ENCODE measurements around the gene LRRC31. TPM values are rescaled to one million over a fixed set of nuclear protein-coding genes. Genes with fewer than 3 reads are reported as not detected.

The LRRC31 gene
- polyA plus RNA-seq, 2 donors: not detected

DNA sequence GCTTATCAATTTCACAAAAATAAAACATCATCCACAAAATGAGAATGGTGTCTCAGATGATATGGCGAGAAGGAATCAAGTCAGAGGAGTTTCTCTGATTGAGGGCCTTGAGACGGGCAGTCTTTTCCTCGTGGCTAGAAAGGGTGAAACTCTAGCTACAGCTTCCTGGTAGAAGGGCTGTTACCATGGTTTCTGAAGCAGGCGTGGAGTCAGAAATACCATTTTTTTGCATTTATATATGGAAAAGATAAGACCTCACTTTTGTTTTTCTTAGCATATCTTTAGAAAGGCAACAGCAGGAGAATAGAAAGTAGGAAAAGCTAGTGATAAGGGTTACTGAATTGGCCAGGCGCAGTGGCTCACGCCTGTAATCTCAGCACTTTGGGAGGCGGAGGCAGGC lies 24.4 kb upstream of the LRRC31 start:
- WGBS, 2 donors: 68 to 69% methylated on average over 7 of the region's 7 CpGs
- H3K9me3 ChIP-seq (ENCODE audit: control insufficient read depth in 2 of 2, insufficient read depth in 1 of 2, low read depth in 1 of 2, low read length in 1 of 2): no peaks in the 10 kb centered on the region
- H3K27me3 ChIP-seq (ENCODE audit: control insufficient read depth in 1 of 2, insufficient read depth in 2 of 2, low read length in 2 of 2): no peaks in the 10 kb centered on the region
- no peaks in the 10 kb centered on the region for H3K36me3 ChIP-seq (ENCODE audit: control insufficient read depth in 2 of 2, insufficient read depth in 2 of 2, low read length in 1 of 2)
- no peak overlapping the region for H3K4me3 ChIP-seq (ENCODE audit: low read depth in 1 of 2, low read length in 2 of 2)
- H3K4me1 ChIP-seq (ENCODE audit: control insufficient read depth in 2 of 2, insufficient read depth in 2 of 2, low read length in 1 of 2): no peaks in the 10 kb centered on the region
- no peak overlapping the region for H3K27ac ChIP-seq (ENCODE audit: low read depth in 2 of 2, low read length in 1 of 2)

- Histone ChIP-seq H3K4me1 (ENCODE audit: control insufficient read depth in 2 of 2, insufficient read depth in 2 of 2, low read length in 1 of 2) (no peaks in the 10 kb centered on the region), H3K4me3 (ENCODE audit: low read depth in 1 of 2, low read length in 2 of 2) (no peak overlapping the region), H3K9me3 (ENCODE audit: control insufficient read depth in 2 of 2, insufficient read depth in 1 of 2, low read depth in 1 of 2, low read length in 1 of 2) (no peaks in the 10 kb centered on the region), H3K27me3 (ENCODE audit: control insufficient read depth in 1 of 2, insufficient read depth in 2 of 2, low read length in 2 of 2) (no peaks in the 10 kb centered on the region), H3K27ac (ENCODE audit: low read depth in 2 of 2, low read length in 1 of 2) (no peak overlapping the region), H3K36me3 (ENCODE audit: control insufficient read depth in 2 of 2, insufficient read depth in 2 of 2, low read length in 1 of 2) (no peaks in the 10 kb centered on the region)
- WGBS, 2 donors: 86 to 89% methylated on average over 7 of the region's 7 CpGs
Measured at GRCh38 chr3:169891886-169892285, 22.2 kb upstream of the LRRC31 start.

- WGBS, 2 donors: 27 to 42% methylated on average over 5 of the region's 5 CpGs
- no peak overlapping the region for H3K27ac ChIP-seq (ENCODE audit: low read depth in 2 of 2, low read length in 1 of 2)
- H3K4me3 ChIP-seq (ENCODE audit: low read depth in 1 of 2, low read length in 2 of 2): no peak overlapping the region
Measured at GRCh38 chr3:169886671-169887070, 16.9 kb upstream of the LRRC31 start.

DNA sequence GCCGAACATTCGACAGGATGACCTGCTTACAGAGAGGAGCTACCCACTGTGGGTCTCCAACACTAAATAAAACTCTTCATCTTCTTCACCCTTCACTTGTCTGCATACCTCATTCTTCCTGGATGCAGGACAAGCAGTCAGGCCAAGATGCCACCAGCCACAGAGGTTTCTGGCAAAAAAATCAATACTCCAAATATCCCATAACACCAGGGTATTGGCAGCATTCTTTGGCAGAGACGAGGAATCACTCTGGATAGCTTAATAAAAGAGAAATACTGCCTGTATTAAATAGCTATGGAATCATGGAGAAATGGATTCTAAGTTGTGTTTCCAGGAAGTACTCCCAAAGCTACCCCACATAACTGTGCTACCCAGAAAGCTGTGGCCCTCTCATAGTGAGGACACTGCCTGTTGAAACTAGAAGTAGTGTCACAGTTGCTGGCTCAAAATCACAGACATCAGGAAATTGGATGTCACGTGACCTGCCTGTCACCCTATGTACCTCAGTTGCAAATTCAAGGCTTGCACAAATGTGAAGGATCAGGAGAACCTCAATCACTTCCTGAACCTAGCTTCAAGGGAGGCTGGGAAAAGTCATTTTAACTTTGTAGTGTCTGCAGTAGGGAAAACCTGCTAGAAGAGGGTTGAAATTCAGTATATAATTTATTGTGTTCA lies 11.0 kb upstream of the LRRC31 start:
- H3K4me3 ChIP-seq (ENCODE audit: low read depth in 1 of 2, low read length in 2 of 2): no peak overlapping the region
- H3K36me3 ChIP-seq (ENCODE audit: control insufficient read depth in 2 of 2, insufficient read depth in 2 of 2, low read length in 1 of 2): no peaks in the 10 kb centered on the region
- no peaks in the 10 kb centered on the region for H3K27me3 ChIP-seq (ENCODE audit: control insufficient read depth in 1 of 2, insufficient read depth in 2 of 2, low read length in 2 of 2)
- no peaks in the 10 kb centered on the region for H3K4me1 ChIP-seq (ENCODE audit: control insufficient read depth in 2 of 2, insufficient read depth in 2 of 2, low read length in 1 of 2)
- WGBS, 2 donors: 77 to 81% methylated on average over 4 of the region's 4 CpGs
- no peaks in the 10 kb centered on the region for H3K9me3 ChIP-seq (ENCODE audit: control insufficient read depth in 2 of 2, insufficient read depth in 1 of 2, low read depth in 1 of 2, low read length in 1 of 2)
- H3K27ac ChIP-seq (ENCODE audit: low read depth in 2 of 2, low read length in 1 of 2): no peak overlapping the region

More at GRCh38 chr3:169886671-169887070, 16.9 kb upstream of the LRRC31 start:
- Histone ChIP-seq H3K27me3 (ENCODE audit: control insufficient read depth in 1 of 2, insufficient read depth in 2 of 2, low read length in 2 of 2) (no peaks in the 10 kb centered on the region), H3K36me3 (ENCODE audit: control insufficient read depth in 2 of 2, insufficient read depth in 2 of 2, low read length in 1 of 2) (no peaks in the 10 kb centered on the region), H3K4me1 (ENCODE audit: control insufficient read depth in 2 of 2, insufficient read depth in 2 of 2, low read length in 1 of 2) (no peaks in the 10 kb centered on the region), H3K9me3 (ENCODE audit: control insufficient read depth in 2 of 2, insufficient read depth in 1 of 2, low read depth in 1 of 2, low read length in 1 of 2) (no peaks in the 10 kb centered on the region)

GRCh38 chr3:169879845-169880575 lies 10.3 kb upstream of the LRRC31 start:
- 63 to 69% methylated on average over 3 of the region's 3 CpGs for WGBS, 2 donors
- Histone ChIP-seq H3K9me3 (ENCODE audit: control insufficient read depth in 2 of 2, insufficient read depth in 1 of 2, low read depth in 1 of 2, low read length in 1 of 2) (no peaks in the 10 kb centered on the region), H3K4me3 (ENCODE audit: low read depth in 1 of 2, low read length in 2 of 2) (no peak overlapping the region), H3K4me1 (ENCODE audit: control insufficient read depth in 2 of 2, insufficient read depth in 2 of 2, low read length in 1 of 2) (no peaks in the 10 kb centered on the region), H3K27me3 (ENCODE audit: control insufficient read depth in 1 of 2, insufficient read depth in 2 of 2, low read length in 2 of 2) (no peaks in the 10 kb centered on the region), H3K36me3 (ENCODE audit: control insufficient read depth in 2 of 2, insufficient read depth in 2 of 2, low read length in 1 of 2) (no peaks in the 10 kb centered on the region), H3K27ac (ENCODE audit: low read depth in 2 of 2, low read length in 1 of 2) (no peak overlapping the region)

- Histone ChIP-seq H3K4me1 (ENCODE audit: control insufficient read depth in 2 of 2, insufficient read depth in 2 of 2, low read length in 1 of 2) (no peaks in the 10 kb centered on the region), H3K36me3 (ENCODE audit: control insufficient read depth in 2 of 2, insufficient read depth in 2 of 2, low read length in 1 of 2) (no peaks in the 10 kb centered on the region), H3K9me3 (ENCODE audit: control insufficient read depth in 2 of 2, insufficient read depth in 1 of 2, low read depth in 1 of 2, low read length in 1 of 2) (no peaks in the 10 kb centered on the region), H3K4me3 (ENCODE audit: low read depth in 1 of 2, low read length in 2 of 2) (no peak overlapping the region), H3K27ac (ENCODE audit: low read depth in 2 of 2, low read length in 1 of 2) (no peak overlapping the region), H3K27me3 (ENCODE audit: control insufficient read depth in 1 of 2, insufficient read depth in 2 of 2, low read length in 2 of 2) (no peaks in the 10 kb centered on the region)
- 74 to 85% methylated on average over 8 of the region's 8 CpGs for WGBS, 2 donors
Measured at GRCh38 chr3:169879013-169879557, 9.3 kb upstream of the LRRC31 start.

DNA sequence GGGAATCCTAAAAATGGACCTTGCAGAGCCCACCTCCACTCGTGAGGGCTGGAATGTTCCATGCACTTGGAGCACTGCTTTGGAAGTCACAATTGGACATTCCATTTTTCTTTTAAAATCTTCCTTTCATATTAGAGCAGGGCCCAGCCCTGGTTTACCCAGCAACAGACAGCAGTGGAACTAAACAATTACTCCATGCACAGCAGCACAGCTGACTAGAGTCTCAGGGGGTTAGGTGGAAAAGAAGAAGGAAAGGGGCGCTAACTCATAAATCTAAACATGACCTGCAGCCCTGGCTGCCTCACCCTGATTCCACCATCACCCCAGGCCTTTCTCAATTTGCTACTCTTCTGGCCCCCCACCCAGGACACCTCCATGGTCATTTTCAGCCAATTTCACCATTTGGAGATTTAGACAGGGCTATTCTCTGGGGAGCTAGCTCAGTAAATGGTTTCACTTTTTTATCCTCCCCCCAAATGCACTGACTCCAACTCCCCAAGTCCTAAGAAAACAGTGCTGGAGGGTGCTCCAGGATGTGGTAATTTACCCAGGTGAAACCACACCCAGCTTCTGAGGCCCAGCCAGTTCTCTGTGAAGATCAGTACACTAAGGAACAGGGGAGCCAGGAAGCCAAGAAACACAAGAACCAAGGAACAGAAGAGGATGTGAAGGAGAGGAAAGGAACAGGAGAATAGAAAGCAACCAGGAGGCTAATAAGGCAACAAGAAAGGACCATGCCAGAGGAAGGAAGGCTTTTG lies 1.6 kb upstream of the LRRC31 start:
- WGBS, 2 donors: 77 to 86% methylated on average over 2 of the region's 2 CpGs
- no peak overlapping the region for H3K27ac ChIP-seq (ENCODE audit: low read depth in 2 of 2, low read length in 1 of 2)
- H3K4me3 ChIP-seq (ENCODE audit: low read depth in 1 of 2, low read length in 2 of 2): no peak overlapping the region

DNA sequence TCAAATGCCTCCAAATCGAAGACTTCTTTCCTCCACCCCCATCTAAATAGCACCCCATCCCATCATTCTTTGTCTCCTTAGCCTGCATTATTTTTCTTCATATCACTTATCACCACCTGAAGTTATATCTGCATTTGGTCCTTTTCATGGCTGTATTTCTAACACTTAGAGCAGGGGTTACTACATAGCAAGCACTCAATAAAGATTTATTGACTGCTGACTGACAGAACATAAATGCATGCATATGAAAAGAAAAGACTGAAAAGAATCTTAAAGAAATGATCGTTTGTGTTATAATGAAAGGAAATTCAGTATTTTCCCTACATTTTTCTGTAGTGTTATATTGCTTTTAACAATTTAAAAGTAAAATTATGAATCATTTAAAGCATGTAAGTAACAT lies 1.4 kb downstream of the LRRC31 start:
- Histone ChIP-seq H3K9me3 (ENCODE audit: control insufficient read depth in 2 of 2, insufficient read depth in 1 of 2, low read depth in 1 of 2, low read length in 1 of 2) (no peaks in the 10 kb centered on the region), H3K27me3 (ENCODE audit: control insufficient read depth in 1 of 2, insufficient read depth in 2 of 2, low read length in 2 of 2) (no peaks in the 10 kb centered on the region), H3K4me1 (ENCODE audit: control insufficient read depth in 2 of 2, insufficient read depth in 2 of 2, low read length in 1 of 2) (no peaks in the 10 kb centered on the region), H3K4me3 (ENCODE audit: low read depth in 1 of 2, low read length in 2 of 2) (no peak overlapping the region), H3K27ac (ENCODE audit: low read depth in 2 of 2, low read length in 1 of 2) (no peak overlapping the region), H3K36me3 (ENCODE audit: control insufficient read depth in 2 of 2, insufficient read depth in 2 of 2, low read length in 1 of 2) (no peaks in the 10 kb centered on the region)
- WGBS, 2 donors: 71 to 73% methylated on average over 2 of the region's 2 CpGs

More for the DNA sequence above, 1.6 kb upstream of the LRRC31 start:
- Histone ChIP-seq H3K4me1 (ENCODE audit: control insufficient read depth in 2 of 2, insufficient read depth in 2 of 2, low read length in 1 of 2) (no peaks in the 10 kb centered on the region), H3K9me3 (ENCODE audit: control insufficient read depth in 2 of 2, insufficient read depth in 1 of 2, low read depth in 1 of 2, low read length in 1 of 2) (no peaks in the 10 kb centered on the region), H3K36me3 (ENCODE audit: control insufficient read depth in 2 of 2, insufficient read depth in 2 of 2, low read length in 1 of 2) (no peaks in the 10 kb centered on the region), H3K27me3 (ENCODE audit: control insufficient read depth in 1 of 2, insufficient read depth in 2 of 2, low read length in 2 of 2) (no peaks in the 10 kb centered on the region)

DNA sequence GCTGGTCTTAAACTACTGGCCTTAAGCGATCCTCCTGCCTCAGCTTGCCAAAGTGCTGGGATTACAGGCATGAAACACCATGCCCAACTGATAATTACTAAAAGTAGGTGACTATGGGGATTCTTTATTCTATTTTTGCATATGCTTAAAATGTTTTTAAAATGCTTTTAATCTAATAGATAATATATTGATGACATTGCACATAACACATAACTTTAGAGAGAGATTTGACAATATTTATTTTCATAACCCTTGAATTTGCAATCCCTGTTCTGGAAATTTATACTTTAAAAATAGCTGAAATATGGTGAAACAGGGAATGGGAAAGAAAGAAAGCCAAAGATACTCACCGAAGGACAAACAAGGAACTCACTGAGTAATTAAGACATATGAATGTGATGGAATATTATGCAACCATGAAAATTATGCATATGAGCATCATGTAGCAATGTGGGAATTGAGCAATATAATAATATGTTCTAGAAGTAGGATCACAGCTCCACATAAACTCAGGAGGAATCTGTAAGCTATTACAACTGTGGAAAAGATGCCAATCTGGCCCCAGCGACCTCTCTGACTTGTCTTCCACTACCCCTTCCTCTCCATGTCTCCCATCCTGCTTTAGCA lies 2.0 kb downstream of the LRRC31 start:
- H3K4me3 ChIP-seq (ENCODE audit: low read depth in 1 of 2, low read length in 2 of 2): no peak overlapping the region
- no peaks in the 10 kb centered on the region for H3K4me1 ChIP-seq (ENCODE audit: control insufficient read depth in 2 of 2, insufficient read depth in 2 of 2, low read length in 1 of 2)
- H3K27me3 ChIP-seq (ENCODE audit: control insufficient read depth in 1 of 2, insufficient read depth in 2 of 2, low read length in 2 of 2): no peaks in the 10 kb centered on the region
- 95 to 97% methylated on average over 3 of the region's 3 CpGs for WGBS, 2 donors
- H3K9me3 ChIP-seq (ENCODE audit: control insufficient read depth in 2 of 2, insufficient read depth in 1 of 2, low read depth in 1 of 2, low read length in 1 of 2): no peaks in the 10 kb centered on the region
- no peaks in the 10 kb centered on the region for H3K36me3 ChIP-seq (ENCODE audit: control insufficient read depth in 2 of 2, insufficient read depth in 2 of 2, low read length in 1 of 2)
- no peak overlapping the region for H3K27ac ChIP-seq (ENCODE audit: low read depth in 2 of 2, low read length in 1 of 2)

Measured in esophagus (tissue), 2 donors.